Lower leg skin (tissue), 4 donors: ENCODE results near the gene LPCAT4. TPM values are rescaled to one million over a fixed set of nuclear protein-coding genes. Genes with fewer than 3 reads are reported as not detected.
"Not testable (repeated sequence)": the region's sequence is repeated elsewhere in the genome, so short reads cannot be mapped to it uniquely, and the experiment has no call there.

Experiments used
- DNase-seq, 2 donors: peaks; one replicate each; pipeline ENCODE4 v3.0.0-alpha.2; 2019; ENCODE audit warnings: low spot score in 2 of 2
- H3K4me3 ChIP-seq: fragments of 200-600 bp; sonication (generic); 2 replicates; pipeline ENCODE4 v1.5.1; 2017; ENCODE audit warnings: mild to moderate bottlenecking, low read depth; ENCODE audit not compliant: poor library complexity, severe bottlenecking
- POLR2A ChIP-seq, 2 donors: fragments of 450-650 bp; IDR thresholded peaks; one replicate each; pipeline ENCODE4 v1.6.1; 2016 to 2017; ENCODE audit warnings: antibody characterized with exemption in 2 of 2, mild to moderate bottlenecking in 1 of 2, moderate library complexity in 1 of 2
- WGBS, 2 donors: methylation state at CpG; one replicate each; pipeline ENCODE4 v1.1.5; 2018; 5-methylcytosine and 5-hydroxymethylcytosine counted together
- intact Hi-C: fragments of 100-400 bp; cut with DNase I; formaldehyde crosslinking; loops from one replicate; pipeline ENCODE4 v1.15.0; 2023; ENCODE audit warnings: low total_unique reads
- total RNA-seq, 4 donors: library from RNA; depleted of rRNA; stranded (reverse); fragments of >200 nt; gene quantifications; one replicate each; pipeline ENCODE4 v1.1.0, GENCODE V29; 2016
- TF ChIP-seq, protein P1 (sequence below), 3 donors: fragments of 450-650 bp; IDR thresholded peaks; one replicate each; pipeline ENCODE4 v1.5.1; 2016; ENCODE audit warnings: antibody characterized with exemption in 3 of 3, mild to moderate bottlenecking in 3 of 3, moderate library complexity in 2 of 3

Gene LPCAT4
- total RNA-seq, 4 donors from 2014 or later, result 19.0 to 36.4 (median 27.0) TPM

DNA sequence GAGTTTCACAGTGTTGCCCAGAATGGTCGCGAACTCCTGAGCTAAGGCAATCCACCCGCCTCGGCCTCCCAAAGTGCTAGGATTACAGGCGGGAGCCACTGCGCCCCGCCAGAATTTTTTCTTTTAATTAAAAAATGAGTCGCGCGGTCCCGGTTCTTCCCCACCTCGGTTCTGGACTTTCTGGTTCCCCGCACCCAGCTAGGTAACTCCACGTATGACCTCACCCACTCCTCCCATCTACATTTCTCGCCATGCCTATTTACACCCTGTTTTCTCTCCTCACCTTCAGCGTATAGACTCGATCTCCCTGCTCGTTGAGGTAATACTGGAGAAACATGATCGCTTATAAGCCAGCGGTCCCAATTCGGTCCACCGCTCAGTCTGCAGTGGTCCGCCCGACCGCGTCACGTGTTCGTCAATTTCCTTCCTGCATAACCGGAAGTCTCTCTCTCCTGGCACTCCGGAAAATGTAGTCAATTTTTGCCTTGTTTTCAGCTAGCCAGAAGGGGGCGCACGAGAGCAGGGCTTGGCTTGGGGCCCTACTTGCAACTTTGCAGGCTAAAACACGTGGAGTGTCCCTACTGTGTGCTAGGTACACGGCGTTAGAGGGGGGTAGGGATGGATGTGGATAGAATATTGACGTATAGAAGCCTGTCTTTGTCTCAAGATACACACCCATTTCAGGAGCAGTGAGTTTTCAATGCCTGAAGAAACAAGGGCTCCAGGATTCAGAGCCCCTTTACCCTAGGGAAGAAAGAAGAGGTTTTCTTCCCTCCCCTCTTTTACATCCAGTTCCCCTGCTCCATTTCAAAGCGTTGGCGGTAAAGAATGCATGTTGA lies 24.0 kb downstream of the LPCAT4 start, which contains the start of the genes NOP10 and NUTM1:
TSS of gene NOP10 (minus strand) at position 400 of the 839 bp plus-strand sequence. CDS start at position 337, 63 bp downstream.
TSS of gene NUTM1 (plus strand) at position 579 of the 839 bp plus-strand sequence. CDS start 382 bp downstream, outside the sequence.
- 2% methylated on average over 38 of the region's 38 CpGs for WGBS, 2 donors
- TF ChIP-seq, protein P1, sequence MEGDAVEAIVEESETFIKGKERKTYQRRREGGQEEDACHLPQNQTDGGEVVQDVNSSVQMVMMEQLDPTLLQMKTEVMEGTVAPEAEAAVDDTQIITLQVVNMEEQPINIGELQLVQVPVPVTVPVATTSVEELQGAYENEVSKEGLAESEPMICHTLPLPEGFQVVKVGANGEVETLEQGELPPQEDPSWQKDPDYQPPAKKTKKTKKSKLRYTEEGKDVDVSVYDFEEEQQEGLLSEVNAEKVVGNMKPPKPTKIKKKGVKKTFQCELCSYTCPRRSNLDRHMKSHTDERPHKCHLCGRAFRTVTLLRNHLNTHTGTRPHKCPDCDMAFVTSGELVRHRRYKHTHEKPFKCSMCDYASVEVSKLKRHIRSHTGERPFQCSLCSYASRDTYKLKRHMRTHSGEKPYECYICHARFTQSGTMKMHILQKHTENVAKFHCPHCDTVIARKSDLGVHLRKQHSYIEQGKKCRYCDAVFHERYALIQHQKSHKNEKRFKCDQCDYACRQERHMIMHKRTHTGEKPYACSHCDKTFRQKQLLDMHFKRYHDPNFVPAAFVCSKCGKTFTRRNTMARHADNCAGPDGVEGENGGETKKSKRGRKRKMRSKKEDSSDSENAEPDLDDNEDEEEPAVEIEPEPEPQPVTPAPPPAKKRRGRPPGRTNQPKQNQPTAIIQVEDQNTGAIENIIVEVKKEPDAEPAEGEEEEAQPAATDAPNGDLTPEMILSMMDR (IDR thresholded peaks at IDR 0.05), result peak in 1 of 3 donors; percentile 93
- TF ChIP-seq POLR2A (IDR thresholded peaks at IDR 0.05), result peak in 1 of 2 donors; percentile 15
- intact Hi-C loops, result no loop called here

GRCh38 chr15:34342213-34342736 lies 24.7 kb downstream of the LPCAT4 start:
- intact Hi-C loops, result not testable (repeated sequence)

More for the DNA sequence above, 24.0 kb downstream of the LPCAT4 start, which contains the start of the genes NOP10 and NUTM1:
- DNase-seq, result peak; percentile 92 to 98
- H3K4me3 ChIP-seq, result peak within 1 kb of the TSS; percentile 67

GRCh38 chr15:34341381-34342212 lies 25.4 kb downstream of the LPCAT4 start:
- no peak for TF ChIP-seq POLR2A (IDR thresholded peaks at IDR 0.05)
- TF ChIP-seq, protein P1 (IDR thresholded peaks at IDR 0.05), result no peak
- 93 to 97% methylated on average over 15 of the region's 15 CpGs for WGBS, 2 donors
- peak in 1 of 2 donors; percentile 83 for DNase-seq
- intact Hi-C loops, result no loop called here
- no peak overlapping the region for H3K4me3 ChIP-seq

More at GRCh38 chr15:34342213-34342736, 24.7 kb downstream of the LPCAT4 start:
- H3K4me3 ChIP-seq, result peak overlapping the region; percentile 67
- DNase-seq, result not testable (repeated sequence)
- 40 to 41% methylated on average over 26 of the region's 26 CpGs for WGBS, 2 donors

DNA sequence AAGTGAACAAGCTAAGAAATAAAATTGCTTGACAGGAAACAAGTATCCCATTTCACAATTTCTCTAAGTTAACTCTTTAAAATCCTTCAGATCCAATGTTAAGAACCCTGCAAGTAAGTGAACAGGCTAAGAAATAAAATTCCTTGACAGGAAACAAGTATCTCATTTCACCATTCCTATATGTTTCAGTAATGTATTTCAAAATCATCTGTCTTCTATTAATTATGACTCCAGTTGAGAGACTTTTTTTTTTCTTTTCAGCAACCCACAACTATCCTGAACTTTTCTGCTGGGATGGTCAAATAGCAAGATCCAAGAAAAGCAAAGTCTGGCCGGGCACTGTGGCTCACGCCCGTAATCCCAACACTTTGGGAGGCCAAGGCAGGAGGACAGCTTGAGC lies 27.1 kb downstream of the LPCAT4 start:
- H3K4me3 ChIP-seq, result no peak overlapping the region
- no peak for TF ChIP-seq POLR2A (IDR thresholded peaks at IDR 0.05)
- TF ChIP-seq, protein P1 (IDR thresholded peaks at IDR 0.05), result no peak
- WGBS, 2 donors, result 88 to 94% methylated on average over 3 of the region's 3 CpGs
- no peak for DNase-seq
- intact Hi-C loops, result no loop called here

DNA sequence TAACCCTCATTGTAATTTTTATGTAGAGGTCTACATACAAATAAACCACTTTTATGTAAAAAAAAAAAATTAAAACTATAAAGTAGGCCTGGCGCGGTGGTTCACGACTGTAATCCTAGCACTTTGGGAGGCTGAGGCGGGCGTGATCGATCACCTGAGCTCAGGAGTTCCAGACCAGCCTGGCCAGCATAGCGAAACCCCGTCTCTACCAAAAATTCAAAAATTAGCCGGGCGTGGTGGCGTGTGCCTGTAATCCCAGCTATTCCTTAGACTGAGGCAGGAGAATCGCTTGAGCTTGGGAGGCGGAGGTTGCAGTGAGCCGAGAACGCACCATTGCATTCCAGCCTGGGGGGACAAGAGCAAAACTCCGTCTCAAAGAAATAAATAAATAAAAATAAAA lies 28.6 kb downstream of the LPCAT4 start:
- intact Hi-C loops, result no loop called here
- H3K4me3 ChIP-seq, result no peak overlapping the region
- 73 to 75% methylated on average over 16 of the region's 16 CpGs for WGBS, 2 donors
- DNase-seq, result peak in 1 of 2 donors; percentile 83
- no peak for TF ChIP-seq POLR2A (IDR thresholded peaks at IDR 0.05)
- TF ChIP-seq, protein P1 (IDR thresholded peaks at IDR 0.05), result no peak
